Muscle of back (tissue), 11 donors: ENCODE measurements around the gene ARHGAP20. TPM values are rescaled to one million over a fixed set of nuclear protein-coding genes. Genes with fewer than 3 reads are reported as not detected.
A peak's percentile ranks its signal among the peaks of the same experiment; 100 is the strongest.

Experiments used
- DNase-seq, 3 donors: peaks; one replicate each; pipeline versions ENCODE4 v3.0.0 to v3.0.0-alpha.2; 2013
- polyA plus RNA-seq, 10 donors: library from polyadenylated mRNA; unstranded; fragments of 120-200 nt; gene quantifications; one replicate each; pipeline ENCODE4 v1.2.1, GENCODE V29; 2013; ENCODE audit not compliant: insufficient read length in 10 of 10

ARHGAP20 gene
- polyA plus RNA-seq, 10 donors = 7.0 to 12.8 (median 9.3) TPM

DNA sequence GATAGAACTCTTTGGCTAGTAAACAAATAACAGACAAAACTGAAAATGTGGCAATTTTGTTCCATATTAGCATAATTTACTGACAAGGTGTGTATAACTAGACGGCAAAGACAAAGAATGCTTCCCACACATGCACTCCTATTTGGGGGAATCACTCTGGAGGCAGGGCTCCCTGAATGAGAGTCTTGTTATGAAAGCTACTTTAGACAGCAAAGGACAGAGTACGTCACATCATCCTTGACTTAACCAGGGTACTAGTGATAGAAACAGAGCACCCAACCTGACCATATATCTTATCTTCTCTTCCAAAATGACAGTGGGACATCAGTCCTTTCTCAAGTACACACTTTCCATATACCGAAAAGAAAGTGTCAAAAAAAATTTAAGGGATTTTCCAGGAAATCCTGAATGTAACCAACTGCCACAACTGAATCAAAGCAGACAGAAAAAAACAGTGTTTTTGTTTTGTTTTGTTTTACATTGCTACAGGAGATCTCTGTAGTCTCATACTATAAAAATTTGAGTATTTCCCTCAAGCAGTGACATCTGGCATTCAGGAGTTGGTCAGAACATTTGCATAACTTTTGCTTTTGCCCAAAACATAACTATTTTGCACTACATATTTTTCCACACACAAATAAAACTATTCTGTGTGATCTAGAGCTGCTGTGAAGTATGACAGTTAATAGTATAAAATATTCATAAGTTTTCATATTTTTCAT lies 98.9 kb downstream of the ARHGAP20 start:
- peak in 1 of 3 donors; percentile 17 for DNase-seq

DNA sequence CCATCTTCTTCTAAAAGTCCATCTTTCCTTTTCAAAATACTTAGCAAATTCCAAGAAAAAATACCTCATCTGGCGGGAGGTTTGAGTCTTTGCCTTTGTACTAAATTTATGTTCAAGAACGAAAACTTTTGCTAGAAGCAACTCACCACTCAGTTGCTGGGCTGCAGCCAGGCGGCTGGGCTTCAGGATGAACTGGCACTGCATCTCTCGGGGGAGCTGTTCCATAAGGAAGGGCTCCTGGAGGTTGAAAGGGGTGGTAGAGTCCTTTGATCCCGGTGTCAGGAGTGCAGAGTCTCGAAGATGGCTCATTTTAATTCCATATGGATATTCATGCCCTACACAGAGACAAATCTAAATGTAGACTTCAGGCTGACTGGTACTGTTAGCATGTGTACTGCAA lies 105.8 kb downstream of the ARHGAP20 start:
- no peak for DNase-seq

DNA sequence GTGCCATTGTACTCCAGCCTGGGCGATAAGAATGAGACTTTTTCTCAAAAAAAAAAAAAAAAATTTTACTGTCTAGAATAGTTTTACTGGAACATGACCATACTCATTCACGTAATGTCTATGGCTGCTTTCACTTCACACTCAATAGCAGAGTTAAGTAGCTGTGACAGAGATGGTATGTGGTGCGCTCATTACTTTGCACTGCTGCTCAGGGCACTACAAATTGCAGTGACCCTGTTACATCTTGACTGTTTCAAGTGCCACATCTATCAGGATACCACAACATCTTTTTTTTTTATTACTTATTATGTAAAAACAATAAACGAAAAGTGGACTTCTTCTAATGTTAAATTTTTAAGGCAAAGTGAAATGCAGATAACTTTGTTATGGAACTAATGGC lies 110.3 kb downstream of the ARHGAP20 start:
- peak in 1 of 3 donors; percentile 18 for DNase-seq

DNA sequence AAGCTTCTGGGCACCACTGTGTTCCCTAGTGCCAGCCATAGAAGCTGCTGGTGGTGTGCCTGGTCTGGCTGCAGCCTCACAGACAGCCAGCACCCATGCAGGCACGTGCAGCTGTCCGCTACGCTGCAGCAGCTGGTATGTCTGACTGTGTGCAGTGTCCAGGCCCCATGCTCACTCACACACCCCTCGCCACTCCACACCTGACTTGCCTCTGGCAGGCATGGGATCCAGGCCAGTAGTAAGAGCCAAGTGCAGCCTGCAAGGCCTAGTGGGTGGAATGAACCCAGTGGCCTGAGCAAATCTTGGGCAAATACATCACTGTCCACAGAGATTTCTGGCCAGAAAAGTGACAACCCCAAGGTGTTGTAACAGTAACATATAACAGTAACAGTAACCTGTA lies 111.9 kb downstream of the ARHGAP20 start:
- DNase-seq = no peak

DNA sequence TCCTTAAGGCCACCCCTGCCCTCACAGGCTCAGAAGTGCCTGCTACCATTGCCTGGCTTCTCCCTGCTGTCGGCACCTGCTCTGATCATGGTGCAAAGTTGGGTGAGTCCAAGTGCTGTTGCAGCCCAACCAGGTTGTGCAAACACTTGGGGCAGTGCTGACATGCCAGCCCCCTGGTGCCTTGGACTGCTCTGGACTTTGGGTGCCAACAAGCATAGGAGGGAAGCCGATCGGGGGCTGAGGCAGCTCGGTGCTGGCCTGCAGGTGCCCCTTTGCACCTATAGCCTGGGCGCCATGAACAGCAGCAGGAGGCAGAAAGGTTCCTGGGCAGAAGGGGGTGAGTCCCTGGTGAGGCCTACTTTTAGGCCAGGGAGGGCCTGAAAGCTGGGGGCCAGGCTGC lies 113.0 kb downstream of the ARHGAP20 start:
- DNase-seq = no peak

DNA sequence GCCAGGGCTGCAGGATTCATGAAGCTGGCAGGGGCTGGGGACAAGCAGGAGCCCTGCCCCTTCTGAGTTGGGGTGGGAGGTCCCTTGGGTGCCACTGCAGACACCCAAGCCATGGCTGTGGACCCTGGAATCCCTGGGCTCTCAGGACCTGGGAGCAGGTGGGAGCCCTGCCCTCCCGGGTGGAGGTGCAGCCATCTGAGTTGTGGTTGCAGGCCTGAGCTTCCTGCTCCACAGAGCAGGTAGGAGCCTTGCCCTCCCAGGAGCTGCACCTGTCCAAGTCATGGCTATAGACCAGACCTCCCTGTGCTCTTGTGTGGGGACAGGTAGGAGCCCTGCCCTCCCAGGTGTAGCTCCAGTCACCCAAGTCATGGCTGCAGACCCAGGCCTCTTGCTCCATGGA lies 113.5 kb downstream of the ARHGAP20 start:
- no peak for DNase-seq

DNA sequence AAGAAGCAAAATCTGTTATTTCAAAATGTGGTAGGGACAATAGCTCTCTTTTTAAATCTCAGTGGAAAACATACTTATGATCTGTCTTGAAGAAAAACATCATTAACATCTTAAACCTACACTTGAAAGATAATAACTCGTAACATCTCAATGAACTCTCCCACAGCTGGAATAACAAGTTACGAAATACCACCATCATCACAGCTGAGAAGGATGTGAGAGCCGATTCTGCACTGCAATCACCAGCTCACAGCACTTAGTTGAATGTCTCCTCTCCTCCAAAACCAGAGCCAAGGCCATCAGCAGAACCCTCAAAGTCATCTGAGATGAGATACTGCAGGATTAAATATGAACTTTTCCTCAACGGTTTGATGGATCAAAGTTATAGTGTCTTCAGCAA lies 124.3 kb downstream of the ARHGAP20 start:
- DNase-seq = no peak

DNA sequence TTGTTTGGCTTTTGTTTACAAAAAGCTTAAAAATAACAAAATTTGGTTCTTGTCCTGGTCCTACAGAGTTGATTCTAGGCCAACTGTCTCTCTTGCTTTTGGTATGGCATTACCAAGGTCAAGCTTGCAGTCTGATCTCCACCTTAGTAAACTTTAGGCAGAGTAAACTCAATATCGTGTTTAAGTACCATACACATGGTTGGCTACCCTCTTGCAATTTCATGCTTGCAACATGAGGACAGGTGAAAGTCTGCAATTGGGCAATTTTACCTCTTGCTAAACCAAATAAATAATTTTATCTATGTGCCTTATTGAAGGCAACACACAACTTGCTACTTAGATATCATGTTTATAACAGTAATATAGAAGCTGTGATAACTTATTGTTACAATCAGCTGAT lies 125.1 kb downstream of the ARHGAP20 start:
- no peak for DNase-seq

DNA sequence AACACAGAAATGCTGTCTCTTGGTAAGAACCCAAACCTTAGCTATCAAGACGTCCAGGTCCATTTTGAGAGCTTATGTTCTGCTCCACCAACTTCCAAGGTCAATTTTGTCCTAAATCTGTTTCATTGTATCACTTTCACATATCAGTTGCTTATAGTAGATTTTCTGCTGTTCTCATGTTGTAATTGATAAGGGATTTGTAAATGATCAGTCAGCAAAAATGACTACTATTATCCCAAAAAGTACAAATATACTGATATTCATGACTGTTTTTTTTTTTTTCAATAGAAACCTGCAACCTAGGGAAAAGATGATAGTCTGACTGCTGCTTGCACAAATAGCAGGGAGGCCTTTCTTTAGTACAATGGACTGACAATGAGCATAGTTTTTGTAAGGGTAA lies 128.1 kb downstream of the ARHGAP20 start:
- DNase-seq = no peak

DNA sequence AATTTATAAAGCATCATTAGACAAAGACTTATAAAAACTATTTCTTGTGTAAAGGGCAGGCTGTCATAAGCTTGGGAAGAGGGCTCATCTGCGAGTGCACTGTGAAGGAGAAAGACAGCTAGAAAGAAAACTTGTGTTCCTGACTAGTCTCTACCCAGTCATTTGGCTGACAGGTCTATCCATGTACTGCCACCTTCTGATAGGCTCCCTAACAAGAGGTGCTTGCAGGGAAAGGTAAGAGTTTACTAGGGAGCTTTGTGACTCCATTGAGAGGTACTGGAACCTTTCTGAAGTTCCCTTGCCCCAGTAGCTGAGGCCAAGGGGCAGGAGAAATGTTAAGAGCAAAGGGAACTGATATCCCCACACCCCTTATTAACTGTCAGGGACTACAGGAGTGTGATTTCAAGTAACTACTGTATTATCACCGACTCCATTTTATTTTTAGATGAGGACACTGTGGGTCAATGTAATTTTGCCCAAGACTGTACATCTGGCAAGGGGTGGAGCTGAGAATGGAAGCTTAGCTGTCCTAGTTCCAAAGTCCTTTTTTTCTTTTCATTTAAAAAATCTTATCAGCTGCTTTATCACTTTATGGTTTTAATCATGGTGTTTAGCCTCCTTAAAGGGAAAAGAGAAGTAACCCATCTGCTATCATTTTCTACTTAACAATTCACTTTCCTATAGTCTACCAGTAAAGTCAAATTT lies 129.4 kb downstream of the ARHGAP20 start:
- no peak for DNase-seq

DNA sequence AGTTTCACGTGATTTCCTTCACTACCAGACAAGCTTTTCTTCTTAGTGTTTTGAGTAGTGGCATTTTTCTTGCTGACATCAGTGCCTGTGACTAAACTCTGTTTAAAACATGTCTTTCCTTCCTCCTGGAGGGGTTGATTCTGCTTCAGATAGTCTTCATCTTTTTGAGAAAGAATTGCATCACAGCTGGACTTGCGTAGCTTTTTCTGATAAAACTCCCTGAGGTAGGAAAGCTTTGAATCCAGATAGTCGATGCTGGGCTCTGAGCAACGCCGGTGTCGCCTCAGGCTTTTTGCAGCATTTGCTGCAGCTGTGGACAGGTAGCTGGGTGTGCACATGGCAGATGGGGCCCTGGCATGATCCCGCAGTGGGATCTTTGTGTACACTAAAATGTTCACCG lies 131.7 kb downstream of the ARHGAP20 start:
- no peak for DNase-seq

DNA sequence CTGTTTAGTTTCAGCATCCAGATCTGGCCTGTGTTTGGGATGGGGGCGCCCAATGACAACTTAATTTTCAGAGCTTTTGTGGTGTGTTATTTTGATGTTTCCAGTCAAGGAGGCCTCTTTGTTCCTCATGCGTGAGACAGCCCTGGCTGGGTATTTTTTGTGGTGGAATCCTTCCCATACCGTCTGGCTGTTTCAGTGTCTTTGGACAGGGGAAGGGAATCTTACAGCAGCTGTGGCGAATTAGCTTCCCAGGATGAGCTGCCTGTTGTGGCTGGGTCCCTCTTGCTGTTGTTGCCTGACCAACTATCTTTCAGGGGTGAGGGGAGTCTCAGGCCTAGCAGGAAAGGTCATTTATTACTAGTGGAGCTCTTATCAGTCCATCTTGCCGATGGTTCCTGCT lies 138.8 kb downstream of the ARHGAP20 start:
- DNase-seq = peak in 2 of 3 donors; percentile 16 to 47

DNA sequence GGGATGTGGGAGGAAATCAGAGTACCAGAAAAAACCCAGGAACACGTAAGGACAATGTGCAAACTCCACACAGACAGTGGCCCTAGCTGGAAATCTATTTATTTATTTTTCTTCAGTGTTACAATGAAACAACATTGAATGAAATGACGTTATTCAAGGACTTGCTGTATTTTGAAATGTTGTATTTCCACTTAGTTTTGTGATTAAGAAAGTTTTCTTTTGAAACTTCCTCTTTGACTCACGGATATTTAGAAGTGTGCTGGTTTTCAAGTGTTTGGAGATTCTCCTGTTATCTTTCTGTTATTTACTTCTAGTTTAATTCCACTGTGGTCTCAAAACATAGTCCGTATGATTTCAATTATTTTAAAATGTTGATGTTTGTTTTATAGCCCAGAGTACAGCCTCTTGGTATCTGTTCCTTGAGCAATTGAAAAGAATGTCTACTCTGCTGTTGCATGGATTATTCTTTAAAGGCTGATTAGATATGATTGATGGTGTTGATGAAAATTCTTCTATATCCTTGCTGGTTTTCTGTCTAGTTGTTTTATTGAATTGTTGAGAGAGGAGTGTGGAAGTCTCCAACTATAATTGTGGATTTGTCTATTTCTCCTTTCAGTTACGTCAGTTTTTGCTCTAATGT lies 141.0 kb downstream of the ARHGAP20 start:
- DNase-seq = no peak

DNA sequence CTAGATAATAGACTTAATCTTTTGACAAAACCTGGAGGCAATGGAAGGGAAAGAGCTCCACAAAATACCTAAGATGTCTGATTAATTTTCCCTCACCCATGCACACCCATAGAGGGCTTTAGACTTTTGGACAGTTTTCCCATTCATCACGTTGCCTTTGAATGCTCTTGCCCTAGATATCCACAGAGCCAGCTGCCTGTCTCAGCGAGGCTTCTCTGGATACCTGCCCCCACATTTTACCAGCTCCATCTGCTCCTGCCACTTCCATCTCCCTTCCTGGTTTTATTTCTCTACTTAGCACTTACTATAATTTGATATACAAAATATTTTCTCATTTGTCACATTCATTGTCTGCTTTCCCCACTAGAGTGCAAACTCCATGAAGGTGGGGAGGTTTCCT lies 145.7 kb downstream of the ARHGAP20 start:
- DNase-seq = no peak

DNA sequence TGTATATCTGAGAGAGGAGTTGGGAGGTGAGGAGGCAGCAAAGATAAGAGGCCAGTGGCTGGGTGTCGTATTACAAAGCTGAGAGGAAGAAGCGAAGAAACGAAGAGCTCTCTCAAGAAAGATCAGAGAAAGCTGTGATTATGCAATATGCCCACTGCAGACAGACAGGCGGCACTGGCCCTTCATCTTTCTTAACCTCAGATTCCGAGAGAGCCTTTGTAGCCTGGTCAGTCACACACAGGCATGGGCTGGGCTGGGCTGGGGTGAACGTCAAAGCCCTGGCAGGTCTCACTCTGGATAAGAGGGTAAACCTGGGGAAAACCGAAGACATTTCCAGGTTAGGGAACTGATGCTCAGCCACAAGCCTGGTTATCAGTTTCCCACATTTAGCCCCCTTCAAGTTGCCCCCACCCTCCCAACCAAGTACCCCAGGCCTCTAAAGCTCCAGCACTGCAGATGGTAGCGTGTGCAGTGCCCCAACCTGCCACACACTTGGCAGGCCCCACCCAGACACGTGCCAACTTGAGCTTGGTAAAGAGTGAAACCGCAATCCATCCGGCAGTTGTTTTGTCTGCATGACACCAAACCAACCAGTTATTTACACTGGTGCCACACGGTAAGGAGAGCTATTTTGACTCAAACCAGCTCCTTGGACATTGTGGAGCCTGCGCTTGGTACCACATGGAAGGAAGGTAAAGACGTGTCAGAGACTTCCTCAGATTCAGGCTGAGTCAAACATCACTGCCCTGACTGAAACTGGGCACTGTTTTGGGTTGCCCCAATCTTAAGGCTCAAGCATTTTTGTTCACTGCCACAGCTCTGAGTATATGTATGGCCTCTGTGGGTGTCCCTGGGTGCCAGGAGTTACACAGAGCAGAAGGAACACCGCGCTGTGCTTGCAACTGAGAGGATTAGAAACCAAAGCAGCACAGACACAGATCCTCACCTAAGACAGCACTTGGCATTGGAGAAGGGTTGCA lies 146.6 kb downstream of the ARHGAP20 start:
- DNase-seq = peak in 1 of 3 donors; percentile 23

DNA sequence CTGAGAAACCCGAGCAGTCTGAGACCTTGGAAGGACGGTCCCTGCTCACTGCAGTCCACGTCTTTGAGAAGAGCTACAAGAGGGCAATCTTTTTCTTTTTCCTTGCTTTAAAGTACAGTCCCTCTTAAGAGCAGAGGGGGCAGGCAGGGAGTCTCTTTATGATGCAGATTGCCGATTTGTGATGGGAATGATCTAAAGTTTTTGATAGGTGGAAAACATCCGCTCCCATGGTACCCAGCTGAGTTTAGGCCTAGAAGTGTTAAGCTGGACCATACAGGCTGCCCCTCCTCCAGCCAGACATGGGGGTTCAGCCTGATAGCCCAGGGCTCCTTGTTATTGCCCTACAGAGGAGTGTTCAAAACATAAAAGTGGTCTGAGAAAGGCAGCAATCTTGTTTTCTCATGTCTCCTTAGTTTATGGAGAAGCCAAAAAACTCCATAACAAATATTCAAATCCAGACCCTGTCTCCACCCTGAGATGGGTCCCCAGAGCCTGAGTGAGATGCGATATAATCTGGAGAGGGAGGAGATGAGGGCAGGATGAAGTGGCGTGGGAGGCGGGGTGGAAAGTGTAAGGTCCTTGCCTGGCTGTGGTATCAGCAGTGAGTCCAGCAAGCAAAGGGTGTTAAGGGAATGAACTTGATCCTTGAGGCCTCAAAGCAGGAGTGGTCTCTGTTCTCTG lies 147.4 kb downstream of the ARHGAP20 start:
- peak in 1 of 3 donors; percentile 18 for DNase-seq

DNA sequence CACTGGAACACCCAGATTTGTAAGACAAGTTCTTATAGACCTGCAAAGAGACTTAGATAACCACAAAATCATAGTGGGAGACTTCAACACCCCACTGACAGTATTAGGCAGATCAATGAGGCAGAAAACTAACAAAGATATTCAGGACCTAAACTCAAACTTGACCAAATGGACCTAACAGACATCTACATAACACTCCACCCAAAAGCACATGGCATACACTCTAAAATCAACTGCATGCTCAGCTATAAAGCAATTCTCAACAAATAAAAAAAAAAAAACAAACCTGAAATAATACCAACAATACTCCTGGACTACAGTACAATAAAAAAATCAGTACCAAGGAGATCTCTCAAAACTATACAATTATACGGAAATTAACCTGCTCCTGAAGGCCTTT lies 167.5 kb downstream of the ARHGAP20 start:
- no peak for DNase-seq

DNA sequence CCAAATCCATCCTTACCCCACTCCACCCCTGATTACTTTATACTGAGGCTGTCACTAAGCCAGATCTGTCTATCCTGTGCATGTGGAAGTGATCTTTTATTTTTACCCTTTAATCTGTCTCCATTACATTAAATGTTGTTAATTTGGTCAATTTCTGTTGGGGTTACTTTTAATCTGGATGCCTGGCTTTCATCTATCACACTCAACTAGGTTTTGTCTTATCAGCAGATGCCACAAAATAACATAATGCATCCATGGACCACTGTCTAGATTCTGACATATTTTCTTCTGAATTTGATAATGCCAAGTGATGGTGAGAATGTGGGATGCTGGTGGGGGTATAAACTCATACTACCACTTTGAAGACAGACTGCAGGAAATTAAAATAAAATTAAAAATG lies 174.1 kb downstream of the ARHGAP20 start:
- no peak for DNase-seq

DNA sequence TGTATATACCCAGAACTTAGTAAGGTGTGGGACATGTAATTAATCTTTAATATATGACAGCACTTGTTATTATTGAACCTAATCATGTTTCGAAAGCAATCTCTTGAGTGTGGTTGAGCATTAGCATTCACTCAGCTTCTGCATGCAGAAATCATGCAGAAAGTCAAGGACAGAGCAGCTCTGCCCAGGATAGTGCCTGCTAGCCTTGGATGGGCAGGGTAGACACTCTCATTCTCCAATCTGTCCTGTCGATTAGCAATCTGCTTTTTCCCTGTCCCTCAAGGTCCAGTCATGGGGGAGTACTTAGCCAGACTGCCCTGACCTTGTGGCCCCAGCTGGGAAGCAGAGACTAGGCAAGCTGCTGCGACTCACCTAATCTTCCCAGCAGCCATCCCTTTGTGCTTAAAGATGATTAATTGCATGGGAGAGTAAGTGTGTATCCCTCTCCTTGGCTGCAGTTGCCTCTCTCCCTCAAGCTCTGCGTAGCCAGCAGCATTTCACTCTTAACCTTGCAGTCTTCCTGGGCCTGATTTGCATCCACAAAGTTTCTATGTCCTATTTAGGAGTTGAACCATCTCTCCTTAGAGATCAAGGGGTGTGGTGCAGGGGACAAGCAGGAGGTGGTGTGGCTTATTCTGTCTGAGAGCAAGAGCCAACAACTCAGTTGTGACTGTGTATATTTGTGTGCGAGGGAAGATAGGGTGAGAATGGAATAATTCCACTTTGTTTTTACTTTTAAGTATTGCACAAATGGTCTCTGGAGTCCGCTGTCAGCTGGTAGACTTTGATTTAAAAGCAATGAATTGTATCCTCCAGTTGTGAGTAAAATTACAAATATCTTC lies 181.1 kb downstream of the ARHGAP20 start:
- DNase-seq = peak in 2 of 3 donors; percentile 40 to 79

DNA sequence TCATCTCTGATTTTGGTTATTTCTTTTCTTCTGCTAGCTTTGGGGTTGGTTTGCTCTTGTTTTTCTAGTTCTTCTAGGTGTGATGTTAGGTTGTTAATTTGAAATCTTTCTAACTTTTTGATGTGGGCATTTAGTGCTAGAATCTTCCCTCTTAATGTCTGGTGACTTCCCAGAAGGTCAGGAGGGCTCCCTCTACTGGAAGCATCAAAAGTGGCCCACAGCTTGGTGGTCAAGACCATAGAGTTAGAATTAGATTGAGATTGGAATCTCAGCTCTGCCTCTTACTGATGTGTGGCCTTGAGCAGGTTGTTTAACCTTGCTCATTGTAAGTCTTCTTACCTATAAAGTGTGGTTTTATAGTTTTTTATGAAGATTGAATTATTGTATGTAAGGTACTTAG lies 183.2 kb downstream of the ARHGAP20 start:
- DNase-seq = no peak
